SK-MEL-5 (cell line): ENCODE results near the gene PTMA. TPM values are rescaled to one million over a fixed set of nuclear protein-coding genes. Genes with fewer than 3 reads are reported as not detected.

Source experiments
- DNase-seq: peaks from one replicate; pipeline ENCODE4 v3.0.0-alpha.2; 2016; ENCODE audit warnings: low read depth, low spot score
- in situ Hi-C: cut with HindIII; loops from 2 replicates; pipeline ENCODE4 v1.10.0; 2016; ENCODE audit warnings: low sequenced_read_pairs, high pct_unique_total_duplicates, low pct_unique_long_range_greater_than_20kb
- total RNA-seq: library from RNA; depleted of rRNA; stranded (reverse); fragments of >200 nt; shearing (Covaris generic); gene quantifications from 2 replicates; pipeline ENCODE4 v1.2.3, GENCODE V29; 2014

The PTMA gene
- total RNA-seq, 1 experiment from 2014 or later: 950 TPM

GRCh38 chr2:231672617-231673347 lies 35.5 kb upstream of the PTMA start:
- in situ Hi-C loops: no loop called here
- no peak for DNase-seq

DNA sequence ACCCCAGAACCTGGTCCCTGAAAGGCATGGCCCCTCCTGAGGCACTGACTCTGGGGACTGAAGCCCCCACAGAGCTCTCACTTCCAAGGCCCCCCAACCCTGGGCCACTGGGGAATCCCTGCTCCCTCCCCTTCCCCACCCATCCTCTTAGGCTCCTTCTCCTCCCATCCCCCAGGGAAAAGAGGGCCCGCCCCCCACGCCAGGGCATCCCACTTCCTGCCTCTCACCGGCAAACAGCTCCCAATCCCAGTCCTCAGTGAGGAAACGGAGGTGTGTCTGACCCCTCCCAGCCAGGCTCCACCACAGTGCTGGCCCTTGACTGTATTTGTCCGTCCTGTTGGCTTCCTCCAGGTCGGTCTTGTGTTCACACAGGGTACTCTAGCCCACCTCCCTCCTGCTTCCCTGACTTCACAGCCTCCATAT lies 35.0 kb upstream of the PTMA start:
- DNase-seq: peak; percentile 53
- in situ Hi-C loops: no loop called here

GRCh38 chr2:231674587-231675338 lies 33.6 kb upstream of the PTMA start:
- peak; percentile 56 for DNase-seq
- in situ Hi-C loops: no loop called here

- no peak for DNase-seq
- in situ Hi-C loops: no loop called here
Measured at GRCh38 chr2:231676243-231676642, 32.1 kb upstream of the PTMA start.

DNA sequence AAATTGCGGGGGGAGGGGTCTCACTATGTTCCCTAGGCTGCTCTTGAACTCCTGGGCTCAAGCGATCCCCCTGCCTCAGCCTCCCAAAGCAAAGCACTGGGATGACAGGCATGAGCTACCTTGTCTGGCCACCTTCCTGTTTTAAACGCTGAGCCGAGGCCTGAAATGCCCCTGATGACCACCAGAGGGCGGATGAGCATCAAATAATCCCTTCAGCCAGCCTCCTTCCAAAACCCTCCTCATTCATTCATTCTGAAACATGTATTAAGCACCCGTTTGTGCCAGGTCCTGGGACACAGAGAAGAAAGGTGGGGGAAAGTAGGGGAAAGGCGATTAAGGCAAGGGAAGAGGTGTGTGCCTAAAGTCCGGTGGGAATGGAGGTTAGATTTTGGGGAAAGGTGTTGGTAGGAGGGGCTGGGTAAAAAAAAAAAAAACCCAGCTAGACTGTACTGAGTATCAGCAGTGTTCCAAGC lies 30.7 kb upstream of the PTMA start:
- in situ Hi-C loops: no loop called here
- peak; percentile 87 for DNase-seq

- DNase-seq: no peak
- in situ Hi-C loops: no loop called here
Measured at GRCh38 chr2:231679908-231680284, 28.4 kb upstream of the PTMA start.

DNA sequence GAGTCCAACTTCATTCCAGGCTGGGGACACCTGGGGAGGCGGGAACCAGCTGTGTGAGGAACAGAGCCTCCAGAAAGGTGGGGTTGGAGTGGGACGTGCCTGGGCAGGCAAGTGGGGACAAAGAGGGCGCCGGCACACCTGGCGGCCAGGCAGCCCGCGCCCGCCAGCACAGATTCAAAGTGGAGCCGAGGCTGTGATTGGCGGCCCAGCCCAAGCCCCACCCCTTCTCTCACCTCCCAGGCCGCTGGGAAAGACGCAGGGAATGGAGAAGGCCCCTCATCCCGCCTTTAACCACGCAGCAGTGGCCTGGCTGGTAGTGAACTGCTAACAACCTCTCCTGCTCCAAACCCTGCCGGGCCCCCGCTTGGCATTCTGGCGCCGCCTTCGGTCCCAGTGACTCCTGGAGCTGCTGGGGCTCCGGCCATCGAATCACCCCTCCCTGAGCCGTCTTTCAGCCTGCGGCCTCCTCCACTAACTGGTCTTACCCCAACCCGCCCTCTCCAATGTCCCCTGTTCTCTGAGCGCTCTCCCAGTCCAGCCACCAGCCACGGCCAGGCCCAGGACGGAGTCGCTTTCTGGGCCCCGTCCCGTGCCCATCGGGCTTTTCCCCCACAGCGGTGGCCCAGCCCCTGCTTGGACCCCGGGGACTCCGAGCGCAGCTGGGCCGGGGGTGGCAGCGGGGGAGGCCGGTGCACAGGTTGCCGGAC lies 27.9 kb upstream of the PTMA start:
- in situ Hi-C loops: no loop called here
- DNase-seq: no peak

- no peak for DNase-seq
- in situ Hi-C loops: no loop called here
Measured at GRCh38 chr2:231680992-231681852, 27.1 kb upstream of the PTMA start.

DNA sequence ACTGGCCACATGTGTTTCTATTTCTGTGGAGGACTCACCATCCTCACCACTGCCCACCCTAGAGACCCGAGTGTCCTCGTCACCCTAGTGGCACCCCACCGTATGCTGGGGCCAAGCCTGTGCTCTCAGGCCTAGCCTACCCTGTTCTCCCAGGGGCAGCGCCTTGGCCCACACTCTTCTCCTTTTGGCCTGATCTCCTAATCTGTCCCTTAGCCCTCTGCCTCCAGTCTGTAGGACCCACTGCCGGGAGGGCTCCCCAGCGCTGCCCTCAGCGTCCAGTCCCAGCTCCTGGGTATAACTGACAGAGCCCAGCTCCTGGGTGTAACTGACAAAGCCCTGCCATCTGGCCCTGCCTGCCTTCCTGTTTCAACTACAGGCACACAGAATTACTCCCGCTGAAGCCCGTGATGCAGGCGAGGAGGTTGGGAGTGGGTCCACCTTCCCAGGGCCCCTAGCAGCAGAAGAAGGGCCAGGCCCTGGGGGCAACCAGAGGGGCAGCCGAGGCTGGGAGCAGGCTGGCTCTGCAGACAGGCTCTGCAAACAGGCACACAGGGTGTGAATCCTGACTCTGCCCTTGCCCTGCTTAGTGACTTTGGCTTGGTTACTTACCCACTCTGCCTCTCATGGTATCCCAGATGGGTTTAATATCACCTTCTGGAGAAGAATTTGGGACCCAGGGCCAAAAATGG lies 25.6 kb upstream of the PTMA start:
- no peak for DNase-seq
- in situ Hi-C loops: no loop called here

- in situ Hi-C loops: no loop called here
- DNase-seq: no peak
Measured at GRCh38 chr2:231683292-231684235, 24.8 kb upstream of the PTMA start.

DNA sequence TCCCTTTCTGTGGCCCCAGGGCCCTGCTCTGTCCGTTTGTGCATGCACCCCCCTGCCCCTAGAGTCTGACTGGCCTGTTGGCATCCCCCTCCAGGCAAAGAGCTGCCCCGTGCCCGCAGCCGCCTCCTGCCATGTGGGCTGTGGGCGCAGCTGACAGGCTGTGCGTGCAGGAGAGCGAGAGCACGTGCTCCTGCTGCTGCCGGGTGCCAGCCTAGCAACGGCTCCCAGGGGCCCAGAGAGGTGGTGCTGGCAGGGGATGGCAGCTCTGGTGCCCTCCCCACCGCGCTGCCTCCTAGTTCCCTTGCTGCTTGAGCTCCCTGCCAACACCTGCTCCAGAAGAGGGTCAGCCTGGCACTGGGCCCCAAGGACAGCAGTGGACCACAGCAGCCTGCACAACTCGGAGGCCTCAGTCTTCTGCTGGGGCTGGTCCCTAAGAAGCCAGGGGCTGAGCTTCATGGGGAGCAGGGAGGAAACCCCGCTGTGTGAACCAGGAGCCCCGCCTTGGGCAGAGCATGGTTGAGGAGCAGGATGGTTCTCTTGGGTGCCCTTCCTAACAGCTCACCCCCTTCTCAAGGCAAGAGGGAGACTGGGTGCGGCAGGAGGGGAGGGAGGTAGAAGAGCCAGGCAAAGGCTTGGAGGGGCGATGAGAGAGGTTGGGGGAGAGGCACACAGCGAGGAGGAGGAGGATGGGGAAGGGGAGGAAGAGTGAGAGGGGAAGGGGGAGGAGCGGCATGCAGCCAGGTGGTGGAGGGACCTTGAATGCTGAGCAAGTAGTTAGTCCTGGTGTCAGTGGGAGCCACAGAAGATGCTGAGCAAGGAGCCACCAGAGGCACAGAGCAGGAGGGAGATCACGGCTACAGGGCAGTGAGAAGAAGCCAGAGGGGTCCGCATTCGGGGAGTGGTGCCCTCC lies 23.8 kb upstream of the PTMA start:
- DNase-seq: peak; percentile 15
- in situ Hi-C loops: no loop called here

GRCh38 chr2:231685349-231686191 lies 22.8 kb upstream of the PTMA start:
- peak; percentile 29 for DNase-seq
- in situ Hi-C loops: no loop called here

GRCh38 chr2:231686192-231687100 lies 21.9 kb upstream of the PTMA start:
- in situ Hi-C loops: no loop called here

More at GRCh38 chr2:231686192-231687100, 21.9 kb upstream of the PTMA start:
- no peak for DNase-seq
